NCI-H2107 (cell line): ENCODE data around the gene DYRK3.
"Not testable (repeated sequence)": the region's sequence is repeated elsewhere in the genome, so short reads cannot be mapped to it uniquely, and the experiment has no call there.

Experiments used
- DNase-seq: peaks from one replicate; lab custom pipeline; 2025; lab: John Stamatoyannopoulos, UW

Gene DYRK3

DNA sequence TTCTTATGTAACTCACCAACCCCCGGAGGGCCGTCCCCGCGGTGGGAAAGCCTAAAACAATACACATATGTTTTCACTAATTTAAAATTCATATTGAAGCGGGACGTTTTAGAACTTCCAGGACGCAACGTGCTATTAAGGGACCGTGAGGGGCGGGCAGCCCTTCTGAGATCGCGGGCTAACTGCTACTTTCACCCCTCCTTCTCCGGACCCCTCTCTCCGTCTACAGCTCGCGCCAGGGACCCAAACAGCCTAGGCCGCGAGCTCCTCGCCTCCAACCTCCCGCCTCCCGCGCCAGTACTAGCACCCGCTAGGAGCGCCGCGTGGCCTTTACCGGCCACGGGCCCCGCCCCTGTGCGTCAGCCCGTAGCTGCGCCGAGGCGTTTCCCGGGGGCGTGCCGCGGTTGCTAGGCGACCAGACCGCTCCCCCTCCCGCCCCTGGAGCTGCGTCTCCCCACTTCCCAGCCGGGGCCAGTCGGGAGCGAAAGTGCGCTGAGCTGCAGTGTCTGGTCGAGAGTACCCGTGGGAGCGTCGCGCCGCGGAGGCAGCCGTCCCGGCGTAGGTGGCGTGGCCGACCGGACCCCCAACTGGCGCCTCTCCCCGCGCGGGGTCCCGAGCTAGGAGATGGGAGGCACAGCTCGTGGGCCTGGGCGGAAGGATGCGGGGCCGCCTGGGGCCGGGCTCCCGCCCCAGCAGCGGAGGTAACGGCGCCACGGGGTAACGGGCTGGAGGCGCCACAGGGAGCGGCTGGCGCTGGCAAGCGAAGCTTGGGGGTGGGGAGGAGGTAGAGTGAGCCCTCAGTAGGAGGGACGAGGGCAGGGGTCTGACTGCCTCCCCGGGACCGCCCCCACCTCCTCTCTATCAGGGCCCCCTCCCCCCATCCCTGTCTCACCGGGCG lies at the start of gene DYRK3:
DYRK3 (plus strand) TSS at position 457 of the 898 bp plus-strand sequence; CDS start at position 625, 168 bp downstream.
- DNase-seq, result peak; percentile 97

DNA sequence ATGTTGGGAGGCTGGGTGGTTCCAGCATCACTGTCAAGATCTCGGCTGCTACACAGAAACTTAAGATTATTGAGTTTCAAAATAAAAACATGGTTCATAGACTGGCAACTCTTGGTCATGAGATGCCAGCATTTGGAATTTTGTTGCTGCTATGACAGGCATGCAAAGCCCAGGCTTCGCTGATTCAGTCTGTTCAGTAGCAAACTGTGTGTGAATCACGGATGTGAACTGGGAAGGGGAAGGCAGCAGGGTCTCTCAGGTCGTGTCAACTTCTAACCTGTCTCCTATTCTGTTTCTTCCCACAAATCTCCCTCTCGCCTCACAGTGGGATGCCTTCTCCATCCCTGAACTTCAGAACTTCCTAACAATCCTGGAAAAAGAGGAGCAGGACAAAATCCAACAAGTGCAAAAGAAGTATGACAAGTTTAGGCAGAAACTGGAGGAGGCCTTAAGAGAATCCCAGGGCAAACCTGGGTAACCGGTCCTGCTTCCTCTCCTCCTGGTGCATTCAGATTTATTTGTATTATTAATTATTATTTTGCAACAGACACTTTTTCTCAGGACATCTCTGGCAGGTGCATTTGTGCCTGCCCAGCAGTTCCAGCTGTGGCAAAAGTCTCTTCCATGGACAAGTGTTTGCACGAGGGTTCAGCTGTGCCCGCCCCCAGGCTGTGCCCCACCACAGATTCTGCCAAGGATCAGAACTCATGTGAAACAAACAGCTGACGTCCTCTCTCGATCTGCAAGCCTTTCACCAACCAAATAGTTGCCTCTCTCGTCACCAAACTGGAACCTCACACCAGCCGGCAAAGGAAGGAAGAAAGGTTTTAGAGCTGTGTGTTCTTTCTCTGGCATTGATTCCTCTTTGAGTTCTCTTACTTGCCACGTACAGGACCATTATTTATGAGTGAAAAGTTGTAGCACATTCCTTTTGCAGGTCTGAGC lies 48.6 kb upstream of the DYRK3 start:
- DNase-seq, result no peak

GRCh38 chr1:206587904-206588303 lies 47.4 kb upstream of the DYRK3 start:
- DNase-seq, result no peak

- DNase-seq, result no peak
These were observed 46.8 kb upstream of the DYRK3 start for GRCh38 chr1:206588492-206588891.

- DNase-seq, result no peak
These were observed 46.1 kb upstream of the DYRK3 start for GRCh38 chr1:206589206-206589605.

DNA sequence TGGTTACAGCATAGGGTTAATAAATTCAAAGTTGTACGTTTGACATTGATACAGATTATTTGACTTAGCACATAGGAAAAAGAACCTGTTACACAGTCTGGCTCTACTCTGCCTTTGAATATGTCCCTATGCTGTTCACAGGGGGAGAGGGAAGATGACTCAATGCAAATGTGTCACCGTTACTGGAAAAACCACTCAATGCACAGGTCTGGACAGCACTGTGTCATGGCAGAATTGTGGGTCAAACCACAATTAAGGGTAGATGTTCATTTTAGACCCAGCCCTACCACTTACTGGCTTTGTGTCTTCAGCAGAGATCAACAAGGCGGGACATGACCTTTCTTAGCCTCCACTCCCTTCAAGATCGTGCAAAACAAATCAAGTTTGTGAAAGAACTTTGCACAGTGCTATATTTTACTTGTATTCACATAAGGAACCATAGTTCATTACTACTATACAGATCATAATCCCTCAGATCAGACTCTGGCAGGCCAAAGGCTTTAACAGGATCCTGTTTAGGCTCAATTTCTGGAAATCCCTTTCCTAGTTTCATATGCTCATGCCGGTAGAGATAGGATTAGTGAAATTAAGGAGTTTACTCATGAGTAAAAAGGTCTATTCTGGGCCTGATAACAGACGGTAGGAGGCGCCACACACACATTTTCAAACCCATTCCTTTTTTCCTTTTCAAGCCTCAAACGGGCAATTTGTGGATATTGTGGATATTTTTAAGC lies 45.1 kb upstream of the DYRK3 start:
- DNase-seq, result no peak

DNA sequence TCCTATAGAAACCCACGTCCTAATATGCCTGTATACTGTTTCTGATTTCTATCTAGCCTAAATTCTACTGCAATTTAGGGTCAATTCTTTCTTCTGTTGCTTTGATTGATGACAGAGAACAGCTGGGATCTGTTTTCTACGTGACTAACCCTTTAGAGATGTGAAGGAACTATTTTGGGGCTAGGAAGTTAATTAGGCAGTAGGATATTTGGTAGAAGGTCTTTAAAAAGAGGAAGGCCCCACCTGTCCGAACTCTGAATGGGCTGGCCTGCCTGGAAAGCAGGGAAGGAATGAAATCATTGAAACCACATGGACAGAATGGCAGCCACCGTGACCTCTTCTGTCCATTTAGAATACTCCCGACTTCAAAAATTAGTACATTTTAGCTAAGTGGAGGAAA lies 44.1 kb upstream of the DYRK3 start:
- no peak for DNase-seq

- no peak for DNase-seq
These were observed 43.6 kb upstream of the DYRK3 start for GRCh38 chr1:206591696-206592095.

- no peak for DNase-seq
These were observed 41.9 kb upstream of the DYRK3 start for GRCh38 chr1:206593351-206593925.

DNA sequence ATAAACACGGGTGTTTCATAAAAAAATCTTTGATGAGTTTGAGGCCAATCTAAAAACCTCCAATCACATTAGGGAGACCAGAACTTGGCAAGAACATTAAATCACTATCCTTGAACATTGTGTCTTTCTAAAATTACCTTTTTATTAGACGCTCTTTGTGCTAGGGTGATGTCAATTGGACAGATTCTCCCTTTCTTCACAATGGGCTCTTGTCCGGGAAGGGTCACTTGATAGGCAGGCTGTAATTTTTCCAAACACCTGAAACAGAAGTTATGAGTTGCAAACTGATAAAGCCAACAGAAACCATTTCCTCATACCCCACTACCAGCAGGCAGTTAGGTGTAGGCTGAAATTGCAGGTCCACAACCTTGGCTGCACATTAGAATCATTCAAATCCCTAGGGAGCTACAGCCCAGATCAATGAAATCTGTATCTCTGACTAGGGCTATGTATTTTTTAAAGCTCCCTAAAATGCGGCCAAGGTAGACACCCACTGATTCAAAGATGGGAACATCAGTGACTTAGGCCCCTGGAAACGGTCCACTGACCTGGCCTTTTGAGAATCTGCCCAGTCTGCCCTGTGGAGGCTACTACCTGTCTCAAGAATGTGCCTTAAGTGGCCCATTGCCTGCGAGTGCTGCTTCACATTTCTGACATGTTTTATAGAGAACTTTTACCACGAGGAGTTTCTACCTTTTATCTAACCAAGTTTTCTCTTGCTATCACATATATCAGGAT lies 39.6 kb upstream of the DYRK3 start:
- no peak for DNase-seq

DNA sequence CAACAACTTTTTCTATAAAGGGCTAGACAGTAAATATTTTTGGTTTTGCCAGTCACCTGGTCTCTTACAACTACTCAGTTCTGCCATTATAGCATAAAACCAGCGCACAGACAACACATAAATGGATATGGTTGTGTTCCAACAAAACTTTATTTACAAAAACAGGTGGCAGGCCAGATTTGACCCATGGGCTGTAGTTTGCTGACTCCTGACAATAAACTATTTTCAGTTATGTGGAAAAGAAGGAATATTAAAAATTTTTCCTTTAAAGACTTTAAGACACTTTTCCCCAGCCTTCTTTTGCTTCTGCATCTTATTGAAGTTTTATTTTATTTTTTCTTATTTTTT lies 39.0 kb upstream of the DYRK3 start:
- no peak for DNase-seq

- no peak for DNase-seq
These were observed 34.8 kb upstream of the DYRK3 start for GRCh38 chr1:206600527-206600926.

GRCh38 chr1:206604861-206605260 lies 30.5 kb upstream of the DYRK3 start:
- no peak for DNase-seq

DNA sequence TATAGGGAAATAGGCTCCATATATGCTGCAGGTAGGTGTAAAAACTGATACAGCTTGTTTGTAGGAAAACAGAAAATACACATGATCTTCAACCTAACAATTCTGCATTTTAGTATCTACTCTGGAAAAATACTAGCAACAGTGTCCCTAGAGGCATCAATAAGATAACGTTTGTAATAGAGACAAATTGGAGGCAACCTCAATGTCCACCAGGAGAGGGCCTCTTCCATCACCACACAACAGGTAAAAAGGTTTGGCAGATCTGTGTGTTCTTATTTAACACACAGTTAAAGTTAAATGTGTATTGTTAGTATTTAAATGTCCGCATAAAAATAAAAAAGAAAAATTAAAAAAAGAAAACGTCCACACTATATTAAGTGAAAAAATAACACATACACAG lies 28.5 kb upstream of the DYRK3 start:
- no peak for DNase-seq

GRCh38 chr1:206608108-206608698 lies 27.1 kb upstream of the DYRK3 start:
- no peak for DNase-seq

GRCh38 chr1:206609229-206609991 lies 25.9 kb upstream of the DYRK3 start:
- no peak for DNase-seq

DNA sequence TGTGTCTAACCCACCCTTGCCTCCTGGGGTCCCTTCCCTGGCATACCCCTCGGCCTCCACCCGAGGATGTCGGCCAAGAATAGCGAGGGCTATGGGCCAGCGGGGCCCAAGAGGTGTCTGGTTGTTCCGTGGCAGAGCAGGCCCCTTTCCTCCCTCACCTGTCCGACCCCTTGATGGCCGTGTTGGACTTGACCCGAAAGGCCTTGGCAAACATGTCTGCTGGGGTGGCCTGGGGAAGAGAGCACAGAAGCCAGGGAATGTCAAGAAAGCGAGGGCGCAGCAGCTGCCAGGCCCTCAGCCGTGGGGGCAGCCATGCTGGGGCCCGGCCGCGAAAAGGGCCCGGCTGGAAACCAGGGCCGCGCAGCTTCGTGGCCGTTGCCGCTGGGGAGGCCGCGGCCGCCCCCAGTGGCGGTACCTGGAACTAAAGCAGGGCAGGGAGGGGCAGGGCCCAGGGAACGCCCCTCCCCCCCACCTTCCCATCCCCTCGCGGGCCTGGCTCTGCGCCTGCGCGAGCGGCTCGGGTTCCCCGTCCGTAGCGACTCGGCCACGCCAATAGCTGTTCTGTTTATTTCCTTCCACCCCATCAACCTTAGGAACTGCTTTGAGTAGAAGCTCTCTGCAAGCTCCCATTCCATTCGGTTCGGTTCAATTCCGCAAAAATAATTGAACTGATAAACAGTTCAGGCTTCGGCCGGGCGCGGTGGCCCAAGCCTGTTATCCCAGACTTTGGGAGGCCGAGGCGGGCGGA lies 23.0 kb upstream of the DYRK3 start, which contains the start of gene EIF2D:
EIF2D (minus strand) TSS at position 337 of the 748 bp plus-strand sequence; CDS start at position 214, 123 bp downstream.
- DNase-seq, result peak; percentile 96

- DNase-seq, result not testable (repeated sequence)
These were observed 8.9 kb upstream of the DYRK3 start for GRCh38 chr1:206626396-206626795.

DNA sequence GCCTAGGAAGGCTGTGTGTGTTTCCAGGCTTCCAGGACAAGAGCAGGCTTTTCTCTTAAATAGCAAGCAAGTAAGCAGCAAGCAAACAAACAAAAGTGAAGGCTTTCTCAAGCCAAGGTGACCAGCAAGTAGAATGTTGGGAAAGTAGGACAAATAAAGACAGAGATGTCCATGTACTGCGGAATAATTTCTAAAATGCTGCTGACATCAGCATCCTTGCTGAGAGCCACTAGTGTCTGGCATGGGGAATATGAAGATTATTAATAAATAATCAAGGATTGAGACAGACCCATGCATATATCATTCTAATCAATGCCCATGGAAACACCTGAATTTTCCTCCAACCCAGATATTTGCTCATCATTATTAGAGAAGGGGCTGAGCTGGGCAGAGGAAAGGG lies 6.4 kb upstream of the DYRK3 start:
- DNase-seq, result no peak
